Neural progenitor cell (in vitro differentiated cells): ENCODE data around the gene MYO7B. TPM values are rescaled to one million over a fixed set of nuclear protein-coding genes. Genes with fewer than 3 reads are reported as not detected.

Experiments used
- DNase-seq: peaks from one replicate; pipeline ENCODE4 v3.0.0-alpha.2; 2016; ENCODE audit warnings: low spot score
- H2AFZ ChIP-seq: fragments of 200-600 bp; sonication (generic); replicated peaks from 2 replicates; pipeline ENCODE4 v1.6.1; 2016; ENCODE audit warnings: antibody characterized with exemption
- H3F3A ChIP-seq: fragments of 200-600 bp; sonication (generic); 2 replicates; pipeline ENCODE4 v1.6.1; 2016; ENCODE audit warnings: antibody characterized with exemption, low read depth
- H3K27ac ChIP-seq: fragments of 200-600 bp; sonication (generic); 2 replicates; pipeline ENCODE4 v1.5.1; 2016; ENCODE audit warnings: mild to moderate bottlenecking
- H3K27me3 ChIP-seq: fragments of 200-600 bp; sonication (generic); 2 replicates; pipeline ENCODE4 v1.6.1; 2016; ENCODE audit warnings: mild to moderate bottlenecking, moderate library complexity
- H3K36me3 ChIP-seq: fragments of 200-600 bp; sonication (generic); 2 replicates; pipeline ENCODE4 v1.5.1; 2016
- H3K4me1 ChIP-seq: fragments of 200-600 bp; sonication (generic); 2 replicates; pipeline ENCODE4 v1.6.1; 2016; ENCODE audit warnings: mixed run types
- H3K4me2 ChIP-seq: fragments of 200-600 bp; sonication (generic); 2 replicates; pipeline ENCODE4 v1.6.1; 2016
- H3K4me3 ChIP-seq: fragments of 200-600 bp; sonication (generic); 2 replicates; pipeline ENCODE4 v1.5.1; 2016
- H3K79me2 ChIP-seq: fragments of 200-600 bp; sonication (generic); 2 replicates; pipeline ENCODE4 v1.6.1; 2016; ENCODE audit warnings: low read depth
- H3K9ac ChIP-seq: fragments of 200-600 bp; sonication (generic); 2 replicates; pipeline ENCODE4 v1.6.1; 2016
- H3K9me3 ChIP-seq: fragments of 200-600 bp; sonication (generic); 2 replicates; pipeline ENCODE4 v1.5.1; 2016; ENCODE audit warnings: low read depth
- H4K20me1 ChIP-seq: fragments of 200-600 bp; sonication (generic); 2 replicates; pipeline ENCODE4 v1.6.1; 2016; ENCODE audit warnings: low read depth
- H3K27ac Mint-ChIP-seq: 3 replicates; pipeline ENCODE4 v1.8.0; 2021; ENCODE audit warnings: mixed read lengths
- H3K27me3 Mint-ChIP-seq: 2 replicates; pipeline ENCODE4 v1.8.0; 2022; ENCODE audit warnings: low read depth, mild to moderate bottlenecking, inconsistent platforms, moderate library complexity, mixed read lengths; ENCODE audit not compliant: insufficient read depth
- H3K36me3 Mint-ChIP-seq: 3 replicates; pipeline ENCODE4 v1.8.0; 2021; ENCODE audit warnings: mixed read lengths
- H3K4me1 Mint-ChIP-seq: 3 replicates; pipeline ENCODE4 v1.8.0; 2021; ENCODE audit warnings: mixed read lengths
- H3K4me3 Mint-ChIP-seq: 3 replicates; pipeline ENCODE4 v1.8.0; 2021; ENCODE audit warnings: mild to moderate bottlenecking, moderate library complexity, mixed read lengths
- H3K9me3 Mint-ChIP-seq: 3 replicates; pipeline ENCODE4 v1.8.0; 2020; ENCODE audit warnings: mixed read lengths
- CTCF ChIP-seq: fragments of 200-600 bp; sonication (generic); IDR thresholded peaks from 2 replicates; pipeline ENCODE4 v1.5.1; 2017; ENCODE audit warnings: antibody characterized with exemption, mild to moderate bottlenecking
- EZH2 ChIP-seq: fragments of 200-600 bp; sonication (generic); IDR thresholded peaks from 2 replicates; pipeline ENCODE4 v1.6.1; 2017; ENCODE audit warnings: antibody characterized with exemption, mild to moderate bottlenecking, moderate library complexity
- EZH2phosphoT487 ChIP-seq: fragments of 200-600 bp; sonication (generic); IDR thresholded peaks from 2 replicates; pipeline ENCODE4 v1.6.1; 2017; ENCODE audit warnings: antibody characterized with exemption
- total RNA-seq: library from RNA; depleted of rRNA; stranded (reverse); fragments of >200 nt; gene quantifications from 2 replicates; pipeline ENCODE4 v1.2.3, GENCODE V29; 2015; ENCODE audit warnings: low replicate concordance

MYO7B gene
- total RNA-seq, 1 donor from 2014 or later = not detected

DNA sequence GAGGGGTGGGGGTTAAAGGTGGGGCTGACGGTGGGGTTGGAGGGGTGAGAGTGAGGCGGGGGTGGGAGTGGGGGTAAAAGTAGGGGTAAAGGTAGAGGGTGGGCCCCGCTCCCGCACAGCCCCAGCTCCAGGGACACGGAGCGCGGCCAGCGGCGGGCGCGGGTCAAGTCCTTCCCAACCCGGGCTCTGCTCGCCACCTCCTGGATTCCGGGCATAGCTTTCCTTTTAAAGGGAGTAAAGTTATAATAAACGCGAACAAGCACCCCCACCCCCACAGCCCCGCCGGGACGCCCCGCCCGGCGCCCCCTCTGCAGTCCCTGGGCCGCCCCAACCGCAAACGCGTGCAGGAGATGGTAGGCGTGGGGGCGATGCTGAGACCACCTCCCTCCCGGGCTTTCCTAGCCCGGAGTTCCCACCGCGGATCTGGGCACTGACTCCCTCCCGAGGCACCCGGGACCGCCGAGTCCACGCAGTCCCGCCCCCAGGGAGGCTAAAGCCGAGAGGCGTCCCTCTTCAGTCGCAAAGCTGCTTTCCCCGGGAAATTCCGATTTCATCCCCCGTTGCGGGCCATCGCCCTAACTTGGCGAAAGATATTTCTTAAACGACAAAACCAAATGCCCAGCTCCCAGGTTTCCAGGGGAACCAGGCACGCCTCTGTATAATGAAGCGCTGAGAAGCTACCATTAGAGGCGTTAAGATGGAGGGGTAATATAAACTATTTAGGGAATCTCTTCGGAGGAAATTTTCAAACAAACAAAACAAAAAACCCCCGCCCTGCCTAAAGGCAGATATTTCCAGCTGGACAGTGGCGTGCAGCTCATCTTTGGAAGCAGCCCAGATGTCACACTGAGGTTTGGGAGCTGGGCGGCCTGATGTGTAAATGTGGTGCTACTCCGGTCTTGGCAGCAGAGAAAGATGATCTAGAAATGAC lies 140.1 kb downstream of the MYO7B start, which contains the start of gene LIMS2:
TSS of gene LIMS2 (minus strand) at position 200 of the 931 bp plus-strand sequence. CDS start 506 bp downstream, outside the sequence.
- Histone ChIP-seq H3K4me2 (peak within 1 kb of the TSS; percentile 86), H3K36me3 (no peaks in the 10 kb centered on the region), H3K27ac (no peak within 1 kb of the TSS), H3K9me3 (no peaks in the 10 kb centered on the region), H2AFZ (peak within 1 kb of the TSS; percentile 22), H3K79me2 (no peaks in the 10 kb centered on the region), H4K20me1 (peaks cover 12% of the 10 kb centered on the region), H3K4me3 (peak within 1 kb of the TSS; percentile 44), H3K27me3 (peaks cover 74% of the 10 kb centered on the region), H3K9ac (no peak within 1 kb of the TSS), H3F3A (no peaks in the 10 kb centered on the region), H3K4me1 (peaks cover 4% of the 10 kb centered on the region)
- H3K4me1 Mint-ChIP-seq = peaks cover 14% of the 10 kb centered on the region
- TF ChIP-seq CTCF (no peak), EZH2phosphoT487 (peak; percentile 53)
- H3K36me3 Mint-ChIP-seq = no peaks in the 10 kb centered on the region
- H3K27me3 Mint-ChIP-seq = peaks cover 31% of the 10 kb centered on the region
- H3K4me3 Mint-ChIP-seq = peak within 1 kb of the TSS; percentile 91
- peak; percentile 70 for DNase-seq
- H3K27ac Mint-ChIP-seq = peak within 1 kb of the TSS; percentile 12
- no peaks in the 10 kb centered on the region for H3K9me3 Mint-ChIP-seq

DNA sequence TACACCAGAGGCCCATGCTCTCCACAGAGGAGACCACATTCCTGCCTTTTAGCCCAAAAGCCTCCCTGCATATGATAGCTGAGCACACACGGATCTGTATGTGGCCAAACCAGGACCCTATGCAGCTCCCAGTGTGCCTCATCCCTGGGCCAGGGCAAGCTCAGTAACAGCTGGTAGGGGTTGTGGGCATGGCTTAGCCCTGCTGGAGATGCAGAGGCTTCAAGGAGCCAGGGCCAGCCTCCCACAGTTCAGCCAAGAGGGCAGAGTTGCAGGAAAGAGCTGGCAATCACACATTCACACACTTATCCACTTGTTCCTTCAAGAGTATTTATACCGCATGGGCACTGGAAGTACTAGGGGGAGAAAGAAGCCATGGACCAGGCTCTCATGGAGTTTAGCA lies 141.4 kb downstream of the MYO7B start:
- Histone ChIP-seq H4K20me1 (peaks cover 12% of the 10 kb centered on the region), H3K4me1 (peaks cover 4% of the 10 kb centered on the region), H3K79me2 (no peaks in the 10 kb centered on the region), H3K27ac (no peak overlapping the region), H2AFZ (no peak overlapping the region), H3F3A (no peaks in the 10 kb centered on the region), H3K4me3 (no peak overlapping the region), H3K9me3 (no peaks in the 10 kb centered on the region), H3K4me2 (no peak overlapping the region), H3K9ac (no peak overlapping the region), H3K36me3 (no peaks in the 10 kb centered on the region), H3K27me3 (peaks cover 68% of the 10 kb centered on the region)
- DNase-seq = no peak
- peak overlapping the region; percentile 75 for H3K4me3 Mint-ChIP-seq
- peaks cover 32% of the 10 kb centered on the region for H3K27me3 Mint-ChIP-seq
- no peaks in the 10 kb centered on the region for H3K36me3 Mint-ChIP-seq
- TF ChIP-seq EZH2 (no peak), CTCF (no peak), EZH2phosphoT487 (no peak)
- peaks cover 18% of the 10 kb centered on the region for H3K4me1 Mint-ChIP-seq
- no peak overlapping the region for H3K27ac Mint-ChIP-seq
- no peaks in the 10 kb centered on the region for H3K9me3 Mint-ChIP-seq

DNA sequence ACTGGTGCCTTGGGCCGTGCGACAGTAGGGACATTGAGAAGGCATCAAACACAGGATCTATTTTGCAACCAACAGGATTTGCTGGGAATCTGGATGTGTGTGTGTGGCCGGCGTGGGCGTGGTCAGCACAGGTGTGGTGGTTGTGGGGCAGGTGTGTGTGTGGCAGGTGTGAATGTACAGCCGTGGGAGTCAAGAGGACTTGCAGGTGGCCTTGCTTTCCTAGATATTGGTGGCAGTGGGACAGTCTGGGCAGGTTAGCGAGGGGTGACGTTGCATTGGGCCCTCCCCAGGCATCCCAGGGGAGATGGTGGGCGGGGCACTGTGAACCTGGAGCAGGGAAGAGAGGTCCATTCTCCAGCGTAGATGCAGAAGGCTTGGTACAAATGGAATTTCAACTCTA lies 143.0 kb downstream of the MYO7B start:
- Histone ChIP-seq H3K9me3 (no peaks in the 10 kb centered on the region), H3K36me3 (no peaks in the 10 kb centered on the region), H3K9ac (no peak overlapping the region), H3K4me2 (no peak overlapping the region), H2AFZ (no peak overlapping the region), H3K4me3 (no peak overlapping the region), H3K79me2 (no peaks in the 10 kb centered on the region), H3K27ac (no peak overlapping the region), H4K20me1 (peaks cover 12% of the 10 kb centered on the region), H3K27me3 (peaks cover 52% of the 10 kb centered on the region), H3K4me1 (peaks cover 4% of the 10 kb centered on the region), H3F3A (no peaks in the 10 kb centered on the region)
- Mint-ChIP-seq H3K9me3 (no peaks in the 10 kb centered on the region), H3K4me1 (peaks cover 25% of the 10 kb centered on the region), H3K4me3 (peak overlapping the region; percentile 17), H3K27me3 (peaks cover 27% of the 10 kb centered on the region), H3K27ac (no peak overlapping the region), H3K36me3 (no peaks in the 10 kb centered on the region)
- DNase-seq = no peak
- no peak for TF ChIP-seq CTCF
- TF ChIP-seq EZH2 = no peak
- TF ChIP-seq EZH2phosphoT487 = no peak
